ENCODE data around the gene EPHB2. TPM values are rescaled to one million over a fixed set of nuclear protein-coding genes. Genes with fewer than 3 reads are reported as not detected.

Gene EPHB2
- total RNA-seq, 1 experiment from 2014 or later, result 18.5 TPM

- peaks cover 26% of the 10 kb centered on the region for H3K4me1 Mint-ChIP-seq
- ChIA-PET POLR2A (no interaction called here), CTCF (interaction anchor here (0.7 to 1.6 kb wide), 4 partner anchors 10 to 54 kb away, joined by 3 to 4 read pairs (median 4); no protein-coding TSS in a partner anchor)
- no peaks in the 10 kb centered on the region for H3K27me3 Mint-ChIP-seq (ENCODE audit: low read depth)
- H3K27ac Mint-ChIP-seq, result no peak overlapping the region
- ATAC-seq, result no peak
- no peaks in the 10 kb centered on the region for H3K9me3 Mint-ChIP-seq
- no peaks in the 10 kb centered on the region for H3K36me3 Mint-ChIP-seq
- no peak for TF ChIP-seq ZNF425 (CRISPR knock-in tag; conservative IDR thresholded peaks at IDR 0.05)
- no peak for TF ChIP-seq CREM (CRISPR knock-in tag; IDR thresholded peaks at IDR 0.05)
- no peak for TF ChIP-seq NFATC4 (CRISPR knock-in tag; IDR thresholded peaks at IDR 0.05)
- no peak for TF ChIP-seq E2F5 (CRISPR knock-in tag; IDR thresholded peaks at IDR 0.05)
- no peak for TF ChIP-seq ATF3 (CRISPR knock-in tag; conservative IDR thresholded peaks at IDR 0.05)
- TF ChIP-seq MXD4 (CRISPR knock-in tag; IDR thresholded peaks at IDR 0.05; ENCODE audit: borderline replicate concordance), result no peak
- no peak for TF ChIP-seq USF1 (CRISPR knock-in tag; IDR thresholded peaks at IDR 0.05)
- no peak for TF ChIP-seq ZNF532 (CRISPR knock-in tag; IDR thresholded peaks at IDR 0.05; ENCODE audit: borderline replicate concordance)
- TF ChIP-seq RELA (CRISPR knock-in tag; IDR thresholded peaks at IDR 0.05; ENCODE audit: borderline replicate concordance), result no peak
- no peak for TF ChIP-seq ZNF281 (CRISPR knock-in tag; IDR thresholded peaks at IDR 0.05)
- TF ChIP-seq PRRX2 (CRISPR knock-in tag; IDR thresholded peaks at IDR 0.05), result no peak
- TF ChIP-seq GTF2I (CRISPR knock-in tag; conservative IDR thresholded peaks at IDR 0.05), result no peak
- TF ChIP-seq ARID4B (CRISPR knock-in tag; IDR thresholded peaks at IDR 0.05; ENCODE audit: borderline replicate concordance), result no peak
- TF ChIP-seq JAZF1 (CRISPR knock-in tag; IDR thresholded peaks at IDR 0.05), result no peak
- TF ChIP-seq ELF4 (CRISPR knock-in tag; IDR thresholded peaks at IDR 0.05; ENCODE audit: low read depth), result no peak
- TF ChIP-seq ZNF317 (CRISPR knock-in tag; IDR thresholded peaks at IDR 0.05; ENCODE audit: borderline replicate concordance, low read depth), result no peak
- no peak for TF ChIP-seq NR2C2 (CRISPR knock-in tag; IDR thresholded peaks at IDR 0.05)
- DNase-seq (ENCODE audit: low spot score), result no peak
- no peak overlapping the region for H3K4me3 Mint-ChIP-seq
These were observed 97.6 kb downstream of the EPHB2 start for GRCh38 chr1:22808186-22808675.
